GM18498 (cell line): ENCODE results near the gene FYB1.
A peak's percentile ranks its signal among the peaks of the same experiment; 100 is the strongest.

ENCODE experiments used
- ATAC-seq: cut with Tn5 transposase; IDR thresholded peaks from one replicate; pipeline ENCODE4 v1.9.1; 2021; ENCODE audit warnings: mild to moderate bottlenecking, moderate library complexity; ENCODE audit not compliant: unreplicated experiment

FYB1 gene

GRCh38 chr5:39099831-39100230 is 119.5 kb downstream of the FYB1 start:
- ATAC-seq, result no peak

GRCh38 chr5:39093352-39093751 is 126.0 kb downstream of the FYB1 start:
- no peak for ATAC-seq

GRCh38 chr5:39092581-39093351 is 126.6 kb downstream of the FYB1 start:
- no peak for ATAC-seq

- ATAC-seq, result no peak
Measured at GRCh38 chr5:39091940-39092580, 127.3 kb downstream of the FYB1 start.

GRCh38 chr5:39083968-39084367 is 135.4 kb downstream of the FYB1 start:
- ATAC-seq, result no peak

GRCh38 chr5:39082995-39083394 is 136.4 kb downstream of the FYB1 start:
- ATAC-seq, result no peak

- peak; percentile 37 for ATAC-seq
Measured at GRCh38 chr5:39080597-39081204, 138.7 kb downstream of the FYB1 start.

GRCh38 chr5:39080168-39080567 is 139.2 kb downstream of the FYB1 start:
- ATAC-seq, result no peak

GRCh38 chr5:39079147-39079546 is 140.2 kb downstream of the FYB1 start:
- ATAC-seq, result no peak

- peak; percentile 17 for ATAC-seq
Measured at GRCh38 chr5:39076757-39077728, 142.3 kb downstream of the FYB1 start.

- ATAC-seq, result no peak
Measured at GRCh38 chr5:39076101-39076756, 143.1 kb downstream of the FYB1 start.

GRCh38 chr5:39074017-39074814 is 145.1 kb downstream of the FYB1 start, which contains the start of gene RICTOR:
Gene RICTOR, minus strand, starts transcription at chr5:39074399. Its CDS starts 22 bp downstream, at chr5:39074377.
- peak; percentile 79 for ATAC-seq

- ATAC-seq, result peak; percentile 32
Measured at GRCh38 chr5:39073767-39074016, 145.7 kb downstream of the FYB1 start.

GRCh38 chr5:39072925-39073766 is 146.2 kb downstream of the FYB1 start:
- ATAC-seq, result peak; percentile 47

GRCh38 chr5:39068099-39068498 is 151.3 kb downstream of the FYB1 start:
- ATAC-seq, result no peak

GRCh38 chr5:39064450-39064849 is 154.9 kb downstream of the FYB1 start:
- no peak for ATAC-seq

- no peak for ATAC-seq
Measured at GRCh38 chr5:39063037-39063436, 156.3 kb downstream of the FYB1 start.

- ATAC-seq, result no peak
Measured at GRCh38 chr5:39062530-39062929, 156.8 kb downstream of the FYB1 start.

- no peak for ATAC-seq
Measured at GRCh38 chr5:39062104-39062503, 157.3 kb downstream of the FYB1 start.
